ENCODE measurements around the gene RBM25. TPM values are rescaled to one million over a fixed set of nuclear protein-coding genes. Genes with fewer than 3 reads are reported as not detected.

RBM25 gene
- total and polyA plus RNA-seq, 10 of the 15 experiments (the other 5 are each of a cell fraction or from before 2014, with no cell fraction given) = 43.4 to 125 (median 74.1) TPM

GRCh38 chr14:73047808-73048207 is 10.5 kb upstream of the RBM25 start:
- ATAC-seq (no peak; the same call in 2 of the 3 replicates), DNase-seq (ENCODE audit: low read depth, low spot score) (no peak), FAIRE-seq (no peak)
- WGBS (ENCODE audit: insufficient coverage, insufficient replicate concordance, low lambda C conversion rate, missing lambda C conversion rate) = 100% methylated on average over 1 of the region's 1 CpG
- intact Hi-C loops (cut with micrococcal nuclease; ENCODE audit: unreplicated experiment) (no loop called here), in situ Hi-C loops (cut with MboI) (no loop called here)
- Histone ChIP-seq H3K4me2 (ENCODE audit: control insufficient read depth, insufficient read depth) (no peak overlapping the region), H2AFZ (ENCODE audit: control insufficient read depth, low read depth, low read length) (no peak overlapping the region; the same call in 1 of the 2 replicates), H3K36me3 (ENCODE audit: control insufficient read depth in 2 of 2, insufficient read depth in 2 of 2, low read length in 1 of 2) (no peaks in the 10 kb centered on the region), H3K9ac (ENCODE audit: control insufficient read depth, insufficient read depth, low read length) (no peak overlapping the region), H3K4me3 (no peak overlapping the region), H3K4me1 (ENCODE audit: control insufficient read depth, insufficient read depth, low read length) (no peaks in the 10 kb centered on the region), H3K27ac (ENCODE audit: control insufficient read depth, insufficient read depth) (no peak overlapping the region), H3K79me2 (ENCODE audit: control insufficient read depth, insufficient read depth, low read length) (no peaks in the 10 kb centered on the region), H3K27me3 (replicated peaks in 1 of 2; ENCODE audit: control insufficient read depth in 2 of 2, insufficient read depth in 2 of 2, low read length in 1 of 2) (no peaks in the 10 kb centered on the region), H3K9me3 (replicated peaks; ENCODE audit: control insufficient read depth, insufficient read depth, low read length) (no peaks in the 10 kb centered on the region), H4K20me1 (ENCODE audit: control insufficient read depth, insufficient read depth) (no peaks in the 10 kb centered on the region)
- ChIA-PET RAD21 (ENCODE audit: unreplicated experiment) (interaction anchor here (2.0 kb wide), 1 partner anchor 11 kb away, joined by 7 read pairs; the partner anchor contains the start of gene RBM25), CTCF (interaction anchor here (1.5 kb wide), 1 partner anchor 11 kb away, joined by 7 read pairs; the partner anchor contains the start of gene RBM25), SMC1A (ENCODE audit: uncharacterized antibody, unreplicated experiment) (interaction anchor here (0.6 kb wide), 1 partner anchor 430 kb away, joined by 3 read pairs; no protein-coding TSS in a partner anchor), POLR2A (no interaction called here)
- no TSS peak for BruUV-seq (replicated peaks)
- TF ChIP-seq SKIL (IDR thresholded peaks at IDR 0.05; ENCODE audit: low read depth, poor library complexity, severe bottlenecking) (no peak), POU2F2 (IDR thresholded peaks at IDR 0.05; ENCODE audit: borderline replicate concordance, low read depth, low read length) (no peak), FOXK2 (IDR thresholded peaks at IDR 0.05) (no peak), PML (IDR thresholded peaks at IDR 0.05; ENCODE audit: low read length) (no peak)

- no peak for DNase-seq (ENCODE audit: low read depth, low spot score)
- Histone ChIP-seq H3K79me2 (ENCODE audit: control insufficient read depth, insufficient read depth, low read length) (no peaks in the 10 kb centered on the region), H3K9me3 (replicated peaks; ENCODE audit: control insufficient read depth, insufficient read depth, low read length) (no peaks in the 10 kb centered on the region), H3K27ac (ENCODE audit: control insufficient read depth, insufficient read depth) (no peak overlapping the region), H3K27me3 (replicated peaks in 1 of 2; ENCODE audit: control insufficient read depth in 2 of 2, insufficient read depth in 2 of 2, low read length in 1 of 2) (no peaks in the 10 kb centered on the region), H3K36me3 (ENCODE audit: control insufficient read depth in 2 of 2, insufficient read depth in 2 of 2, low read length in 1 of 2) (no peaks in the 10 kb centered on the region), H4K20me1 (ENCODE audit: control insufficient read depth, insufficient read depth) (no peaks in the 10 kb centered on the region), H2AFZ (ENCODE audit: control insufficient read depth, low read depth, low read length) (no peak overlapping the region), H3K4me2 (ENCODE audit: control insufficient read depth, insufficient read depth) (no peak overlapping the region), H3K9ac (ENCODE audit: control insufficient read depth, insufficient read depth, low read length) (no peak overlapping the region), H3K4me3 (no peak overlapping the region), H3K4me1 (ENCODE audit: control insufficient read depth, insufficient read depth, low read length) (no peaks in the 10 kb centered on the region)
- POLR2A ChIA-PET = interaction anchor here (0.7 to 1.1 kb wide), 3 partner anchors 23 to 78 kb away, joined by 3 to 6 read pairs (median 4); partner anchors contain the start of gene ZFYVE1
- RAD21 ChIA-PET (ENCODE audit: unreplicated experiment) = interaction anchor here (0.7 kb wide), 1 partner anchor 238 kb away, joined by 4 read pairs; no protein-coding TSS in a partner anchor
- in situ Hi-C loops (cut with MboI) = no loop called here
- BruUV-seq (replicated peaks) = no TSS peak
- FAIRE-seq = no peak
- intact Hi-C loops (cut with micrococcal nuclease; ENCODE audit: unreplicated experiment) = no loop called here
- no peak for ATAC-seq
- CTCF ChIA-PET = interaction anchor here (0.6 to 1.4 kb wide), 2 partner anchors 523 to 584 kb away, joined by 3 to 4 read pairs; no protein-coding TSS in a partner anchor
- SMC1A ChIA-PET (ENCODE audit: uncharacterized antibody, unreplicated experiment) = interaction anchor here (1.2 kb wide), 1 partner anchor 10 kb away, joined by 3 read pairs; no protein-coding TSS in a partner anchor
- no peak for TF ChIP-seq PAX8 (IDR thresholded peaks at IDR 0.05)
- TF ChIP-seq RUNX3 (IDR thresholded peaks at IDR 0.05; ENCODE audit: low read length) = no peak
- no peak for TF ChIP-seq RFX5 (IDR thresholded peaks at IDR 0.05; ENCODE audit: low read depth, low read length)
- no peak for TF ChIP-seq SMC3 (IDR thresholded peaks at IDR 0.05; ENCODE audit: borderline replicate concordance, low read length)
- TF ChIP-seq HSF1 (IDR thresholded peaks at IDR 0.05; ENCODE audit: low read depth, low read length) = no peak
- no peak for TF ChIP-seq SRF (IDR thresholded peaks at IDR 0.05; ENCODE audit: low read depth in 2 of 2, low read length in 2 of 2)
- no peak for TF ChIP-seq KAT2A (conservative IDR thresholded peaks at IDR 0.05; ENCODE audit: control insufficient read depth, low read depth, low read length)
- 70% methylated on average over 4 of the region's 4 CpGs for WGBS (ENCODE audit: insufficient coverage, insufficient replicate concordance, low lambda C conversion rate, missing lambda C conversion rate)
Measured at GRCh38 chr14:73049428-73049827, 8.9 kb upstream of the RBM25 start.
